GM19455 (cell line): ENCODE measurements around the gene TUT7.

ENCODE experiments used
- ATAC-seq: cut with Tn5 transposase; IDR thresholded peaks from one replicate; pipeline ENCODE4 v1.9.1; 2021; ENCODE audit not compliant: unreplicated experiment

The TUT7 gene

GRCh38 chr9:86259557-86259956 is 94.7 kb downstream of the TUT7 start, which contains the start of gene C9orf153:
TSS of gene C9orf153 (minus strand) at chr9:86259657. CDS start at chr9:86229603, 30,054 bp downstream.
- no peak for ATAC-seq

GRCh38 chr9:86257391-86257790 is 96.8 kb downstream of the TUT7 start:
- no peak for ATAC-seq

GRCh38 chr9:86256653-86257052 is 97.6 kb downstream of the TUT7 start:
- no peak for ATAC-seq

- no peak for ATAC-seq
Observed at GRCh38 chr9:86253577-86253976, 100.6 kb downstream of the TUT7 start.

- ATAC-seq, result no peak
Observed at GRCh38 chr9:86252870-86253269, 101.3 kb downstream of the TUT7 start.

GRCh38 chr9:86250123-86250522 is 104.1 kb downstream of the TUT7 start:
- ATAC-seq, result no peak

- ATAC-seq, result no peak
Observed at GRCh38 chr9:86248746-86249145, 105.5 kb downstream of the TUT7 start.

GRCh38 chr9:86246752-86247161 is 107.5 kb downstream of the TUT7 start:
- no peak for ATAC-seq

- no peak for ATAC-seq
Observed at GRCh38 chr9:86242071-86242470, 112.1 kb downstream of the TUT7 start.

- ATAC-seq, result no peak
Observed at GRCh38 chr9:86241216-86241615, 113.0 kb downstream of the TUT7 start.

- ATAC-seq, result no peak
Observed at GRCh38 chr9:86238861-86239770, 115.1 kb downstream of the TUT7 start.
